GM12878 (cell line): ENCODE results near the gene TBC1D1.

Experiments
- CHD2 ChIP-seq: IDR thresholded peaks from 2 replicates; pipeline ENCODE4 v1.6.1; 2011; ENCODE audit warnings: low read depth, low read length, improper control_type of control experiment, borderline replicate concordance
- CTCF ChIP-seq, 3 experiments: IDR thresholded peaks in 2 of 3; conservative IDR thresholded peaks in 1 of 3; 2 replicates each; pipeline ENCODE4 v1.5.1; 2011; ENCODE audit warnings: low read depth in 3 of 3, low read length in 3 of 3, mild to moderate bottlenecking in 3 of 3, control low read depth in 2 of 3, moderate library complexity in 2 of 3, inconsistent platforms in 1 of 3, mixed read lengths in 1 of 3; ENCODE audit not compliant: control insufficient read depth in 2 of 3, insufficient read depth in 1 of 3; ENCODE audit errors: extremely low read depth in 1 of 3
- DPF2 ChIP-seq: fragments of 450-650 bp; IDR thresholded peaks from 2 replicates; pipeline ENCODE4 v1.6.1; 2017; ENCODE audit warnings: mild to moderate bottlenecking
- EP300 ChIP-seq, 2 experiments: fragments of 150-350 bp in 1 of 2; IDR thresholded peaks; 2 replicates each; pipeline ENCODE4 v1.6.1; 2011 to 2012; ENCODE audit warnings: low read depth in 2 of 2, low read length in 2 of 2, borderline replicate concordance in 1 of 2, improper control_type of control experiment in 1 of 2, inconsistent platforms in 1 of 2; ENCODE audit not compliant: control insufficient read depth in 1 of 2
- GABPA ChIP-seq: IDR thresholded peaks from 2 replicates; pipeline ENCODE4 v1.6.1; 2014; ENCODE audit warnings: antibody characterized with exemption, low read depth, mild to moderate bottlenecking, inconsistent platforms
- KDM1A ChIP-seq: fragments of 200-600 bp; sonication (generic); IDR thresholded peaks from 2 replicates; pipeline ENCODE4 v1.6.1; 2016; ENCODE audit warnings: borderline replicate concordance
- KLF5 ChIP-seq: fragments of 450-650 bp; IDR thresholded peaks from 2 replicates; pipeline ENCODE4 v1.6.1; 2014; ENCODE audit warnings: mild to moderate bottlenecking; ENCODE audit not compliant: partially characterized antibody
- LARP7 ChIP-seq: fragments of 450-650 bp; IDR thresholded peaks from 2 replicates; pipeline ENCODE4 v1.6.1; 2017; ENCODE audit warnings: mild to moderate bottlenecking
- NR2C1 ChIP-seq: fragments of 450-650 bp; IDR thresholded peaks from 2 replicates; pipeline ENCODE4 v1.6.1; 2017; ENCODE audit warnings: antibody characterized with exemption, mild to moderate bottlenecking, moderate library complexity
- POLR2A ChIP-seq: IDR thresholded peaks from 2 replicates; pipeline ENCODE4 v1.6.1; 2011; ENCODE audit warnings: low read depth, mild to moderate bottlenecking, low read length
- POLR2AphosphoS5 ChIP-seq: IDR thresholded peaks from 2 replicates; pipeline ENCODE4 v1.6.1; 2011; ENCODE audit warnings: mild to moderate bottlenecking, low read length, inconsistent platforms
- ZBTB33 ChIP-seq: fragments of 450-650 bp; IDR thresholded peaks from 2 replicates; pipeline ENCODE4 v1.6.1; 2017; ENCODE audit warnings: mild to moderate bottlenecking
- ZNF207 ChIP-seq: fragments of 450-650 bp; IDR thresholded peaks from 2 replicates; pipeline ENCODE4 v1.6.1; 2014; ENCODE audit warnings: antibody characterized with exemption, mild to moderate bottlenecking, borderline replicate concordance

DNA sequence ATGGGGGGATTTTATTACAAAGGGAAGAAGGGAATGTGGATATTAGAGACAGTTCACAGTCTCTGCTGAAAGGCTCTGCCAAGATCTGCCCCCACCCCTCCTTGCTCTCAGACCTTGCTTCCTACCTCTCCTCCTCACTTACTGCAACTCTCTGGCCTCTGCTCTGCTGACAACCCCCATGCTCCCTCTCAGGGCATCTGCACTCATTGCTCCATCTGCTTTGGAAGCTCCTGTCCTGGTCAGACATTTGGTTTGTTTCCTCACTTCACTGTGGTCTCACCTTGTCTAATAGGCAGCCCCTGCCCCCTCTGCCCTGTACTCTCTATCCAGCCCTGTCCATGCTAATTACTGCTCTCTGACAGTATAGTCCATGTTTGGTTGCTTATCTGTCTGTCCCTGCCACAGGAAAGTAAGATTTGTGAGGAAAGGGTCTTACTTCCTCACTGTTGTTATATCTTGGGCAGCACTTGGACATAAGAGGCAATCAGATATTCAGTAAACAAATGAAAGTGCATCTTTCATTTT is 258.6 kb downstream of the TBC1D1 start:
- TF ChIP-seq KDM1A (no peak), CHD2 (no peak), CTCF (IDR thresholded peaks at IDR 0.05 in 2 of 3, conservative IDR thresholded peaks at IDR 0.05 in 1 of 3; ENCODE audit: control insufficient read depth in 2 of 3, extremely low read depth in 1 of 3, insufficient read depth in 1 of 3, low read depth in 3 of 3, low read length in 3 of 3) (no peak), ZNF207 (no peak), GABPA (no peak), NR2C1 (no peak), DPF2 (no peak), POLR2A (no peak), EP300 (IDR thresholded peaks at IDR 0.05; ENCODE audit: borderline replicate concordance in 1 of 2, control insufficient read depth in 1 of 2, low read depth in 2 of 2, low read length in 2 of 2) (no peak), POLR2AphosphoS5 (no peak), LARP7 (no peak), KLF5 (no peak), ZBTB33 (no peak)
